ENCODE data around the gene CNTFR.

Gene CNTFR

DNA sequence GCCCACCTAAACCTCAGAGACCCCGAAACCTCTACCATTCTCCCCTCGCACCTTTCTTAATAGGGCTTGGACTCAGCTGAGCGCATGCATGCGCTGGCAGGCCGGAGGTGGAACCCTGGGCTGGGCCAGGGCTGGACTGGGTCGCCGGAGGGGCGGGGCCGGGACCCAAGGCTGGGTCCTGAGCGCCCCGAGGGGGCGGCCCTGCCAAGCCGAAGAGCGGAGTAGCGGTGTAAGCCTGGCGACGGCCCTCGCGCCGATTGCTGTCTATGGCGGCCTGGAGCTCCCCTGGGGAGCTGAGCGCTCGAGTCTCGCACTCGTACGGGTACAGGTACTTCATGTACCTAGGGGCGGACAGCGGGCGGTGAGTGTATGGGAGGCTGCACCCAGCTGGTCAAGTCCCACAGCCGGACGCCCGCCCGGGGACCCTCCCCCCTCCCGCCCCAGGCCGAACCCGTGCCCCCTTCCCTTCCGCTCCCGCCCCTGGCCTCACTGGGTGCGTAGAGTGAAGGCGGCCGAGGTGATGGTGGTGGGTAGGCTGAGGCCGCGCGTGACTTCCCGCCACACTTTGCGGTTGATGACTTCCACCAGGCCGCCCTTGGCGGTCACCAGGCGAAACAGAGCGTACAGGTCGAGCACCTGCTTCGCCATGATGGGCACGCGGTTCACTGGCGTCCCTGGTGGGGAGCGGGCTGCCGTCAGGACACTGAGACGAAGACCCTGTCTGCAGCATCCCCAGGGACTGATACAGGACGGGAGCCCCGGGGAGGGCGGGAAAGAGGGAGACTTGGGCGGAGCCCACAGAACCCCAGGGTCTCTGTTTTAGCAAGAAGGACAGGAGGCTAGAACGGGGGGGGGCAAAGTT, 34.1 kb upstream of the CNTFR start:
- POLR2A ChIA-PET = no interaction called here
- TF ChIP-seq, protein P1, sequence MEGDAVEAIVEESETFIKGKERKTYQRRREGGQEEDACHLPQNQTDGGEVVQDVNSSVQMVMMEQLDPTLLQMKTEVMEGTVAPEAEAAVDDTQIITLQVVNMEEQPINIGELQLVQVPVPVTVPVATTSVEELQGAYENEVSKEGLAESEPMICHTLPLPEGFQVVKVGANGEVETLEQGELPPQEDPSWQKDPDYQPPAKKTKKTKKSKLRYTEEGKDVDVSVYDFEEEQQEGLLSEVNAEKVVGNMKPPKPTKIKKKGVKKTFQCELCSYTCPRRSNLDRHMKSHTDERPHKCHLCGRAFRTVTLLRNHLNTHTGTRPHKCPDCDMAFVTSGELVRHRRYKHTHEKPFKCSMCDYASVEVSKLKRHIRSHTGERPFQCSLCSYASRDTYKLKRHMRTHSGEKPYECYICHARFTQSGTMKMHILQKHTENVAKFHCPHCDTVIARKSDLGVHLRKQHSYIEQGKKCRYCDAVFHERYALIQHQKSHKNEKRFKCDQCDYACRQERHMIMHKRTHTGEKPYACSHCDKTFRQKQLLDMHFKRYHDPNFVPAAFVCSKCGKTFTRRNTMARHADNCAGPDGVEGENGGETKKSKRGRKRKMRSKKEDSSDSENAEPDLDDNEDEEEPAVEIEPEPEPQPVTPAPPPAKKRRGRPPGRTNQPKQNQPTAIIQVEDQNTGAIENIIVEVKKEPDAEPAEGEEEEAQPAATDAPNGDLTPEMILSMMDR (IDR thresholded peaks at IDR 0.05; ENCODE audit: insufficient read depth, low read length, missing control alignments) = no peak
- DNase-seq (ENCODE audit: low read depth, low spot score) = no peak
- H3K4me3 ChIP-seq (ENCODE audit: low read depth, low read length) = no peak overlapping the region
- CTCF ChIA-PET = interaction anchor here (1.2 to 5.3 kb wide), 3 partner anchors 11 to 79 kb away, joined by 3 to 138 read pairs (median 35); partner anchors contain the start of genes ARID3C, RPP25L and SIGMAR1

DNA sequence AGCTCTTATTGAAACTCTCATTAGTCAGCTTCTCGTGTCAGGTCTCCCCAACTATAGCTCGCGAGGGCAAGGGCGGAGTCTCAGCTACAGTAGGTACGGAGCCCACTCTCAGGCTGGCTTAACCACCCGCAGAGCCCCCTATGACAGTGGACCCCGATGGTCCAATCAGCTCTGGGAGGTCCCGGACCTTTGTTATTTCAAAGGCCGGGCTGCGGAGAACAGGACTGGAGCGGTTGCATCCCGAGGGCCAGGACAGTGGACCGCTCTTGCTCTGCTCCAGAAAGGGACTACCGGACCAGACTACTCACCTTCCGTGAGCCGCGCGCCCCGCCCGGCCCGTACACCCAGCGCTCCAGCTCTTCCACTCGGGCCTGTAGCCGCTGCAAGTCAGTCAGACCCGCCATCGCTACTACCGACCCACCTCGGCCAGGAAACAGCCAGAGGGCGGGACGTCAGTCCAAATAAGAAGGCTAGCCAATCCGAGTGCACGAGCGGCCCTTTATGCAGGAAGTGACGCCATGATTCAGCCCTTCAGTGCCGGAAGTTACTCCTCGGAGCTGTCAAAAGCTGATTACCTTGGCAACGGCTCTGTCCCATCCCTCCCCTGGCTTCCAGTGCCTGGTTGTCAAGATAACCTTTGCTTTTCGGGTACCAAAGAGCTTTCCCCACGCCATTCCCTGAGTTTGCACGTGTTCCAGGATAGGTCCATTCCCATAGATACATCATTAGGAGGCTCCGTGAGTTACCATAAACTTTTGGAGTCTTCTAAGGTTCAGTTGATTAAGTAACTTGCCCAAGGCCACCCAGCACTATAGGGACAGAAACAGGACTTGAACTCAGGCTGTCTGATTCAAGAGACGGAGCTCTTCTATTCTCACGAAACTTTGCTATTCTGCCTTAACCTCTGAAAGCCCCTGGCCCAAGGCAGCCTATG, 30.8 kb upstream of the CNTFR start, which contains the start of gene DCTN3:
TSS of gene DCTN3 (minus strand) at position 435 of the 934 bp plus-strand sequence. CDS start at position 404, 31 bp downstream.
- TF ChIP-seq, protein P1 (IDR thresholded peaks at IDR 0.05; ENCODE audit: insufficient read depth, low read length, missing control alignments) = no peak
- ChIA-PET CTCF (interaction anchor here (0.6 to 5.3 kb wide), 15 partner anchors 8 to 242 kb away, joined by 3 to 138 read pairs (median 4); partner anchors contain the start of genes ARID3C, RPP25L and SIGMAR1), POLR2A (interaction anchor here (0.9 to 1.5 kb wide), 2 partner anchors 14 to 33 kb away, joined by 3 to 5 read pairs; no protein-coding TSS in a partner anchor)
- peak within 1 kb of the TSS; percentile 92 for H3K4me3 ChIP-seq (ENCODE audit: low read depth, low read length)
- DNase-seq (ENCODE audit: low read depth, low spot score) = peak; percentile 75

DNA sequence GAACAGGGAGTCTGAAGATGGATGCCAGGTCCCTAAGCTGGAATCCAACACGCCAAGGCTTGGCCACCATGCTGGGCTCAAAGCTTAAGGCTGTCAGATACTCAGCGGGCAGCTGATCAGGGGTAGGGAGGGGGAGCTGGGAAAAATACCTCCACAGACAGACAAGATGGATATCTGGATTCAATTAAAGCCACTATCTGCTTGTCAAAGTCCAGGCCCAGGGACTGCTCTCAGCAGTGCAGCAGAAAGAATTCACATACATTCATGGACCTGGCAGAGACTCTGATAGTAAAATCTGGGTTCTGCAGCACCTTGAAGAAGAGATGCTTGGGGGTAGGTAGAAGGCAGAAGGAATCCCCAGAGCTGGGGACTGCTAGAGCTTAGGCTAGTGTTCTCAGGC, 25.6 kb upstream of the CNTFR start:
- CTCF ChIA-PET = interaction anchor here (0.8 to 8.6 kb wide), 7 partner anchors 10 to 169 kb away, joined by 3 to 274 read pairs (median 18); partner anchors contain the start of genes ARID3C and SIGMAR1

DNA sequence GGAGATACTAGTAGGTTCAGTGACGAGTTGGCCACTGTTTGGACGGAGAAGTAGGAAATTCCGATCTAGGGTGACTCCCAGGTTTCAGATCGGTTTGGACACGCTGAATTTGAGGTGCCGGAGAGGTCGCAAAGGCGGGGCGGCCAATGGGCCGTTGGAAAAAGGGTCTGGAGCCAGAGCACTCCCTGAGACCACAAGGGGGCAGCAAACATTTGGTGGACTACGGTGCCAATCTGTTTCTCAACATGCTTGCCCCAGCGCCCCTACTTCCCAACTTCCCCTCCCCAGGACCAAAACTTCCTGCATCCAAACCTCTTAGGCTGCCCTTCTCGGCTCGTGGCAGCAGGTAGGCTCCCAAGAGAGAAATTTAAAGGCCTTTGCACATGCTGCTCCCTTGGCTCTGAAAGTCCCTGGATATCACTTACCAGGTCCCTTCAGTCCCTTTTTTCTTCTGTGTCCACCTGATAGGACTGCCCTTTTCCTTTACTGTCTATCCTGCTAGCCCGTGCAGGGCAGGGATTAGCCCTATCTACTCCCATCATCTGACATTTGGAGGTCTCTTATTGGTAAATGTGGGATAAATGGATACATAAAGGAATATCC, 23.4 kb upstream of the CNTFR start:
- CTCF ChIA-PET = interaction anchor here (0.6 to 8.6 kb wide), 15 partner anchors 8 to 88 kb away, joined by 3 to 274 read pairs (median 5); partner anchors contain the start of genes ARID3C, DCTN3, GALT and IL11RA

More for the DNA sequence above, 25.6 kb upstream of the CNTFR start:
- POLR2A ChIA-PET = interaction anchor here (0.7 to 0.8 kb wide), 2 partner anchors 20 to 117 kb away, joined by 3 read pairs; no protein-coding TSS in a partner anchor
- TF ChIP-seq, protein P1 (IDR thresholded peaks at IDR 0.05; ENCODE audit: insufficient read depth, low read length, missing control alignments) = no peak
- H3K4me3 ChIP-seq (ENCODE audit: low read depth, low read length) = no peak overlapping the region
- no peak for DNase-seq (ENCODE audit: low read depth, low spot score)

More for the DNA sequence above, 23.4 kb upstream of the CNTFR start:
- H3K4me3 ChIP-seq (ENCODE audit: low read depth, low read length) = peak overlapping the region; percentile 86
- DNase-seq (ENCODE audit: low read depth, low spot score) = no peak
- POLR2A ChIA-PET = no interaction called here
- TF ChIP-seq, protein P1 (IDR thresholded peaks at IDR 0.05; ENCODE audit: insufficient read depth, low read length, missing control alignments) = peak; percentile 88
